Renal cortex interstitium (tissue), 11 donors: ENCODE results near the gene FOXO3. TPM values are rescaled to one million over a fixed set of nuclear protein-coding genes. Genes with fewer than 3 reads are reported as not detected.

Experiments
- DNase-seq, 11 donors: peaks; one replicate each; pipeline ENCODE4 v3.0.0-alpha.2; 2013; ENCODE audit warnings: low read depth in 9 of 11, low spot score in 4 of 11; ENCODE audit errors: extremely low read depth in 1 of 11
- polyA plus RNA-seq, 3 donors: library from polyadenylated mRNA; unstranded; fragments of 120-200 nt; gene quantifications; one replicate each; pipeline ENCODE4 v1.2.1, GENCODE V29; 2013; ENCODE audit not compliant: insufficient read length in 3 of 3

The FOXO3 gene
- polyA plus RNA-seq, 3 donors: 50.4 to 54.4 (median 50.6) TPM

- no peak for DNase-seq
Measured at GRCh38 chr6:108585921-108586536, 25.3 kb downstream of the FOXO3 start.

GRCh38 chr6:108587258-108588059 lies 26.7 kb downstream of the FOXO3 start:
- DNase-seq: no peak

GRCh38 chr6:108588586-108588985 lies 27.9 kb downstream of the FOXO3 start:
- DNase-seq: no peak

- DNase-seq: peak in 5 of 11 donors; percentile 64 to 80 (median 73)
Measured at GRCh38 chr6:108589244-108589791, 28.6 kb downstream of the FOXO3 start.

- DNase-seq: peak in 2 of 11 donors; percentile 51 to 56
Measured at GRCh38 chr6:108591040-108591816, 30.5 kb downstream of the FOXO3 start.

- DNase-seq: peak in 5 of 11 donors; percentile 59 to 72 (median 60)
Measured at GRCh38 chr6:108592371-108593337, 31.9 kb downstream of the FOXO3 start.

GRCh38 chr6:108594151-108594550 lies 33.4 kb downstream of the FOXO3 start:
- no peak for DNase-seq

- no peak for DNase-seq
Measured at GRCh38 chr6:108594640-108595039, 33.9 kb downstream of the FOXO3 start.

- no peak for DNase-seq
Measured at GRCh38 chr6:108596956-108597355, 36.2 kb downstream of the FOXO3 start.

GRCh38 chr6:108597572-108598304 lies 37.0 kb downstream of the FOXO3 start:
- DNase-seq: no peak

GRCh38 chr6:108598305-108598863 lies 37.7 kb downstream of the FOXO3 start:
- DNase-seq: no peak

GRCh38 chr6:108604156-108604555 lies 43.4 kb downstream of the FOXO3 start:
- DNase-seq: no peak

GRCh38 chr6:108606250-108606690 lies 45.6 kb downstream of the FOXO3 start:
- DNase-seq: no peak

- DNase-seq: no peak
Measured at GRCh38 chr6:108608453-108609275, 47.9 kb downstream of the FOXO3 start.

- no peak for DNase-seq
Measured at GRCh38 chr6:108609276-108609769, 48.6 kb downstream of the FOXO3 start.

- no peak for DNase-seq
Measured at GRCh38 chr6:108610270-108610839, 49.6 kb downstream of the FOXO3 start.
